ENCODE data around the gene BPIFA3.

Gene BPIFA3

DNA sequence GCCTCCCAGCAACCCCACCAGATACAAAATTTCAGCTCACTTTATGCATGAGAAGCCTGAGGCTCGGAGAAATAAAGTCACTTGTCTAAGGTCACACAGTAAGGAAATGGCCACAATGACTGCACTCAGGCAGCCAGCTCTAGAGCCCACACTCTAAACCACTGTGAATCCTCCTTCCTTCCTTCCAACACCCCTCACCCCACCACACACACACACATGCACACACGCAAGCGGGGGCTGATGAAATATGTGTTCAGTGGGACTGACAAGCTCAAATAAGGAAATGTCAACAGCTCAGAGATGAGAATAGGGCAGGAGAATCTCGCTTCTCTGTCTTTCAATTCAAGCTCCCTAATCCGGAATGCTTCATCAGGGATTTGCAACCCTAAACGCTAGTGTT lies 12.7 kb downstream of the BPIFA3 start:
- no peak for DNase-seq

DNA sequence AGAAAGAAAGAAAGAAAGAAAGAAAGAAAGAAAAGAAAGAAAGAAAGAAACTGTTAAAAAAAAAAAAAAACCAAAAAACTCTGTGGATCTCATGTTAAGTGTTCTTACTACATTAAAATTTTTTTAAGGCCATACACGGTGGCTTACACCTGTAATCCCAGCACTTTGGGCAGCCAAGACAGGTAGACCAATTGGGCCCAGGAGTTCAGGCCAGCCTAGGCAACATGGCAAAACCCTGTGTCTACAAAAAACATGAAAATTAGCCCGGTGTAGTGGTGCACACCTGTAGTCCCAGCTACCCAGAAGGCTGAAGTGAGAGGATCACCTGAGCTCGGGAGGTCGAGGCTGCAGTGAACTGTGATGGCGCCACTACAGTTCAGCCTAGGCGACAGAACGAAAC lies 14.1 kb downstream of the BPIFA3 start:
- DNase-seq: no peak

DNA sequence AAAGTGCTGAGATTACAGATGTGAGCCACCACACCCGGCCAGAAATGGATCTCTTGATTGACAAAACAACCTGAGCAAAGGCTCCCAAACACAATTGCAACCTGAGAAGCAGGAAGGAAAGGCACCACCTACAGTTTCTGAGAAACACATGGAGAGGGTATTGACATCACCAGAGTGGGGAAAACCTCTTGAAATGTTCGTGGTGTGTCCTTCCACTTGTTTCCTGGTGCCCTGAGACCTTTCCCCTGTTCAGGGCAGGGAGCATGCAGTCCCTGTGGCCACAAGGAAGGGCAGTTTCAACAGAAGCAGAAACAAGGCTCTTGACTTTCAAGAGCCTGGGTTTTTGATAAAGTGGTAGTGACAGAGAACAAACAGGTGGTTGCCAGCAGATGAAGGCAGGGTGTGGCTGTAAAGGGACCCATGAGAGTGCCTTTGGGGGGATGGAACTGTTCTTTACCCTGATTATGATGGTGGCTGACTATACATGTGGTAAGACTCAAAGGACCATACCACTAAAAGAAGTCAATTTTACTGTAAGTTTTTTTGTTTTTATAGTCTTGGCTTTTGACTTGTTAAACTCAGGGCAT lies 15.4 kb downstream of the BPIFA3 start:
- no peak for DNase-seq

DNA sequence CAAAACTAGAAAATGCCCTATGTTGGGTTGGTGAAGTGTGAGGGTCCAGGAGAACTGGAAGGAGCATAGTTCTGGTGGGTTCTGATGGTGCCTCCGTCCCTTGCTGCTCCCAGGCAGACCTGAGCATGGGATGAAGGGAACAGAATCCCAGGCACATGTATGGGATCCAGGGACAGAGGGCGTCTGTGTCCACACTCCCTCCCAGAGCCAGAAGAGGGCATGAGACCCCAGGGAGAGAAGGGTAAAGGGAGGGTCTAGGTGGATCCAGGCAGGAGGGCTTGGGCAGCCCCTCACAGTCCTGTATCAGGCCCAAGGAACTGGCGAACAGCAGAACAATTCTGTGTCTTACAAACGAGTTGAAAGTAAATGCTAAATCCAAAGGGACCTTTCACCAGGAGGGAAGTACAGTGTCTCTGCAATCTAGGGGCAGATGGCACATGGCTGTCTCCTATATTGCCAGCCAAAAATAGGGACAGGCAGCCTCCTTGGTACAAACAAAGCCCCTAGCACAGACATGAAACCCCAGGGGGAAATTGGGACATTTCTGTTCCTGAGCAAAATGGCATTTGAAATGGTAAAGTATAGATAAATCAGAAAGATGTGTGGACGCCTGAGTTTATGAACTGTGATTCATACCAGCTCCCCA lies 16.1 kb downstream of the BPIFA3 start:
- DNase-seq: no peak

DNA sequence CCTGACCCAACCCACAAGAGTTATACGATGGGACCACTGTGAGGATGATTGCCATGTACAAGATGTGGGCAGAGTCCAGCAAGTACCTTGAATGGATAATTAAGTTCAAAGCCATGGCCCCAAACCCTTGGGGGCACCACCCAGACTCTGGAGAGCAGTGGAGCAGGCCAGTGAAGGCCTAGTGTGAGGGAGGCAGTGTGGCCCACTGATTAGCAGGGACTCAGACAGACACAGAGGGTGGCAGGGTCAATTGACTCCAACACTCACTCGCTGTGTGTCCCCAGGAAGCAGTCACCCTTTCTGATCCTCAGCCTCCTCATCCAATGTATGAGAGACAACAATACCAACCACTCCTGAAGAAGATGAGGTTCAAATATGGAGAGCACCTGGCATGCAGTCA lies 16.9 kb downstream of the BPIFA3 start:
- DNase-seq: no peak

DNA sequence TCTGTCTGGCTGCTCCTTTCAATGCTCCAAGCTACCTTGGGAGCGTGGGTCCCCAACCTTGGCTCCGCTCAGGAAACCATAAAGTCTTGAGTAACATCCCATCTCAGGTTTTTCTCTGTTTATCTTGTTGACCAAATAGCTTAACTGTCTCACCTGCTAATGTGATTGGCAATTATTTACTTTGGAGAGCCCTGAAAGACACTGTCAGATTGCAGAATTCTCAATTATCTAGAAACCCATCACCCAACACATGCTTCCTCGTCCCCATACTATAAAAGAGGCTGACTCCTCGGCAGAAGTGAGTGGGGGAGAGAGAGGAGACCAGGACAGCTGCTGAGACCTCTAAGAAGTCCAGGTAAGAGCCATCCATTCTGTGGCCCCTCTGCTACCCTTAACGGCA lies 18.5 kb downstream of the BPIFA3 start, which contains the start of gene BPIFA1:
Gene BPIFA1 (plus strand): TSS at position 301 of the 400 bp plus-strand sequence. CDS start 1,716 bp downstream, outside the sequence.
- no peak for DNase-seq

DNA sequence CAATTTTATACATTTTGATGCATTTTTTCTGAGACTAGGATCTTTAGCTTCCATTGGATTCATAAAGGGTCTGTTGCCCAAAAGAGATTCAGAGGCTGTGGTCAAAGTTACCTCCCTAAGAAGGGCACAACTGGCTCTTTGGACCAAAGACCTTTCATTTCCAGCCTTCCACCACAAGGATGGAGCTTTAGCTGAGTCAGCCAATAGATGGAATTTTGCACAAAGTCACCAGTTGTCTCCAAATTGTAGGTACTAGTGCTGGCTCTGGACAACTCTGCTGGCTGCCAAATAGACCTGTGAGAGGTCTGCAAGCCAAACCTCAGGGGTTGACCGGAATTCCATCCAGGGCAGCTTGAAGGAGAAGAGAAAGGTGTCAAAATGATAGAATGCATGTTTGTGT lies 19.2 kb downstream of the BPIFA3 start:
- no peak for DNase-seq

DNA sequence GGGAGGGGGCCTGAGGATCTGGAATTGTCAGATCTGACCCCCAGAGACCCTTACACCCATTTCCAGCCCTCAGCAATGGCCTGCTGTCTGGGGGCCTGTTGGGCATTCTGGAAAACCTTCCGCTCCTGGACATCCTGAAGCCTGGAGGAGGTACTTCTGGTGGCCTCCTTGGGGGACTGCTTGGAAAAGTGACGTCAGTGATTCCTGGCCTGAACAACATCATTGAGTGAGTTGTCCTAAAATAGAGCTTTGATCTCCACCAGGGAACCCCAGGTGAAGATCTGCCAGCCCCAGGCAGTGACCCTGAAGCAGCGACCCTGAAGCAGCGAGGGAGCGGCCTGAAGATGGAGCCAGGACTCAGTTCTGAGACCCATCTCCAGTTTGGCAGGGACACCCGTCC lies 20.8 kb downstream of the BPIFA3 start:
- no peak for DNase-seq

DNA sequence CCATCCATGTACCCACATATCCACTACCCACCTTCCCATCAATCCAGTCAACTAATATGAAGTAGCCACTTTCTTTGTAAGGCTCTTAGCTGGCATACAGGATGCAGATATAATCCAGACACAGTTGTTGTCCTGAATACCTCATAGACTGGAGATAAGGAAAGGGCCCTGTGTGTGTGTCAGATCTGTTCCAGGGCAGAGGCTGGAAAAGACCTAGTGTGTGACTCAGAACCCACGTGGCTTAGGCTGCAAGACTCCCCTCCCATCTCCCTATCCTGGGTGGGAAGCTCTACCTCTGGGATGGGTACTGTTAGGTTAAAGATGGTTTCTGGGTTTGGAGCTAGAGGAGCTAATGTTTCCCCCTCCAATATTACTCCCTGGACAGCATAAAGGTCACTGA lies 22.3 kb downstream of the BPIFA3 start:
- no peak for DNase-seq

DNA sequence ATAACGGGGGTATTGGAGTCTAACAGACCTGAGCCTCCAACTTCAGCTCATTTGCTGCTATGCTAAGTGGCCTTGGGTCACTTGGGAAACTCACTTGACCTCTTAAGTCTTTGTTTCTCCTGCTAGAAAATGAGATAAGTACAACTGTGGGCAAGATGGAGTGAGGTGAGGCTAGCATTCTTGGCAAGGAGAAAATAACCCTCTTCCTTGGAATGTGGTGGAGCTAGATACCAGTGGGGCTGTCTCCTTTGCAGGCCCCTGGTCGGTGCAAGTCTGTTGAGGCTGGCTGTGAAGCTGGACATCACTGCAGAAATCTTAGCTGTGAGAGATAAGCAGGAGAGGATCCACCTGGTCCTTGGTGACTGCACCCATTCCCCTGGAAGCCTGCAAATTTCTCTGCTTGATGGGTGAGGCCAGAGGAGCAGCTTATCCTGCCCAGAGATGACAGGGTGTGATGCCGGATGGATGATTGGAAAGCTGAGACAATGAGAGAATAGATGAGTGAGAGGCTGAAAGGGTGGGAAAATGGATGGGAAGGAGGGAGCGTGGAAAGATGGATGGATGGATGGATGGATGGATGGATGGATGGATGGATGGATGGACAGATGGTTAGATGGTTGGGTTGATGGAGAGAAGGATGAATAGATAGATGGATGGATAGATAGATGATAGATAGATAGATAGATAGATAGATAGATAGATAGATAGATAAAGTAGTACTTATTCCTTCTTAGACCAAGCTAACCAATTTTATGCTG lies 23.0 kb downstream of the BPIFA3 start:
- no peak for DNase-seq

DNA sequence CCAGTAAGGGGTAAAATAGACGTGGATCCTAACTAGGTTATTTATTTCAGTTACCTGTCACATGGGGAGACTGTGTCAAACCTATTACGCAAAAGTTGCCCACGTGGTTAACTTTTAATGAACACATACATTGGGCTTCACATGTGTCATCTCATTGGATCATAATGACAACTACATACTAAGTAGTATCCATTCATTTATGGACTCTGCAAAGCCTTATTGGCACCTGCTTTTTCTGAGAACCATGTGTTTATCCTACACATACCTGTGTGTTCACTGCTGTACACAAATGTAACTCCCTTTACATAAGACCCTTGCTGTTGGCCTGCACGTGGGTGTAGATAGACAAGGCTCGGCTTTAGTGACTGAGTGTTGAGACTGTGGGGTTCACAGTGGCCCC lies 23.8 kb downstream of the BPIFA3 start:
- DNase-seq: no peak

DNA sequence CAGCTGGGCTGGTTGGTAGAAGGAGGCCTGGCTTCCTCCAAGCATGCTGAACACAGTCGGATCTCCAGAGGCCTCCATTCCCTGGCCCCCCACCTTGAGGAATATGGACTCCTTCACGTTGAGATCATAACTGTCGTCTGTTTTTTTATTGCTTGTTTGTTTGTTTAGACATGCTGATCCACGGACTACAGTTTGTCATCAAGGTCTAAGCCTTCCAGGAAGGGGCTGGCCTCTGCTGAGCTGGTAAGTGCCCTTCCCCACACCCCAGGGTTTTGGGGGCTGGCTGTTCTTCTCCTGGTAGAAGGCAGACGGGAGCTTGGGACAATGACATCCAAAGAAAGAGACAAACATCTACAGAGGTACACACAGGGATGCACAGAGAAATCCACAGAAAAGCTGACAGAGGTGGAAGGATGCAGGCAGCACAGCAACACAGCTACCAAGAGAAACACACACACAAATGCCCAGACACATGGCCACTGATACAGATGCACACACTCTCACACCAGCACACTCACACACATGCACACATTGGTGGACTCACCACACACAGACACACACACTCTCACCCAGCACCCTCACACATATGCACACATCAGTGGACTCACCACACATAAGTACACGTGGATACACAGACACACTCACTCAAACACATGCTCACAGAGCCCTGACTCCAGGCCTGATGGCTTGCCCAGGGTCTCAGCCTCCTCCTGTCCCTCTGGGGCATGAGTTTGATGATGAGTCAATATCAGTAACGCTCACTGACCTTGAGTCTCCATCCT lies 25.4 kb downstream of the BPIFA3 start:
- DNase-seq: no peak

DNA sequence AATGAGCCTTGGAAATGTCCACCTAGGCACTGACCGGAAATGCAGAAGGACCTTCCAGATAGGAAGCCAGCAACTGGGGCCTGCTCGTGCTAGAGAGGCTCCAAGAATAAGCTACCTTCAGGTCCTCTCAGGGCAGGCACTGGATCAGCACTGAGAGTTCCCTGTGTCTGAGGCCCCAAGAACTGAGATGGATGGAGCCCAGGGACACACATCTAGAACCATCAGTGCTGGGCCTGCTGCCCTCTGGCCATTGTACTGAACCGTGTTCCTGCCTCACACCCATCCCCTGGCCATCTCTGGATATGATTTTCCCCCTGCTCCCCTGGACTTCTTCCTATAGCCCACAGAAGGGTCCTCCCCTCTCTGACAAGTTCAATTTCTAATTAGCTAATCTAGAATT lies 28.9 kb downstream of the BPIFA3 start:
- no peak for DNase-seq

DNA sequence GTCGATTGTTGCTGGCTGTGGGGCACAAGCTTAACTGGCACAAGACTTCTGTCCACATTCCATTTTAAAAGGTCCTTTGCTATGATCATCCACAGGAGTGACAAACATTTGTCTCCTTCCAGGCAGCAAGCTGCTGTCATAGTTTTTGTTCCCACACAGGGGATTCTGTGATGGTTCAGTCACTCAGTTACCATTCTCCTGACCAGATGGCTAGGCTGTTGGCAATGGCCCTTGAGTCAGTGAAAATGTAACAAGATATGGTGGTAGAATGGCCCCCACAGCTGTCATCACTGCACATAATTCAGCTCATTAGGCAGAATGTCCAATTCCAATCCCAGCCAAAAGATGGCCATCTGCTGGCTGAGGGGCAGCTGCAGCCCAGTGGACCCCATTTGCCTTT lies 32.3 kb downstream of the BPIFA3 start:
- no peak for DNase-seq

DNA sequence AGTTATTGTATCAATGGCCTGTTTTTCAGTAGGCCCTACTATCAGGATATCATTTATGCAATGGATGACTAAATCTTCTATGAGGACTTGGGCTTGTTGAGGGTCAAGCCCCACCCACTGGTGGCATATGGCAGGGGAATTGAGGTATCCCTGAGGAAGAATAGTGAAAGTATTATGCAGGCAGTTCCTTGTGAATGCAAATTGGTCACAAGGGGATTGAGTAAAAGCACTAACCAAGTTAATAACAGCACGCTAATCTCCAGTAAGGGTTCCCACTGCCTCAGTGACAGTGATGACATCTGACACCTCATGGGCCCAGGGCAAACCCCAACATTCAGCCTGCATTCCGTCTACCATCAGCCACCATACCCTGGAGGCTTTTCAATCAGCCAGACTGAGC lies 33.5 kb downstream of the BPIFA3 start:
- DNase-seq: no peak

DNA sequence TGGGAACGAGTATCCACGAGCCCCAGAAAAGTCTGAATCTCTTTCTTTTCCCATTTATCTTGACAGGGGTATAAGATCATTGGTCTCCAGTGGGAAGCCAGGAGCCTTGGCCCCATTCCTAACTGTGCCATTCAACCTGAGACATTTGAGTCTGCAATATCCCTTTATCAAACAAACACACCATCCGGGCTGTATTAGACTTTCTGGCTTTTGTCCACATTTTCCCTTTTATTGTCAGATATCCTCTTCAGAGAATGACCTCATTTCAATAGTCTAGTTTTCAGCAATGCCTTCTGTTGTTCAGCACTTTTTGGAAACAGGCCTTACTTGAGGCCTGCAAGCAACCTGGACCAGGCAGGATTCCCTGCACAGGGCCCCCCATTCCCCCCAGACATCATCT lies 34.3 kb downstream of the BPIFA3 start:
- DNase-seq: no peak

DNA sequence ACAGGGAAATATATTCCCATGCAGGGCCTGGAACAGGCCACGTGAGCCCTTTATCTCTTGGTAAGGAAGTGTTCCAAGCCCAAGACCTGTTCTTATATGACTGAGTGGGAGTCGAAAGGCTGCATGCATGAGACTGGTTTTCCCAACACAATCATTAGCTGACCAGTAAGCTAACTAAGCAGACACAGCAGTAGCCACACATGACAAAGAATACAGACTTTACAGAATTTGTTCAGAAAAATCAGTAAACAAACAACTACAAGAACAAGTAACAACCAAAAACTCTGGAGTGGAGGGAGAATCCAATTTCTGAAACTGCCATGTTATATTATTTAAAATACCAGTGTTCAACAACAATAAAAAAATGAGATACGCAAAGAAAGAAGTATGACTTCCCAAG lies 35.3 kb downstream of the BPIFA3 start:
- no peak for DNase-seq

DNA sequence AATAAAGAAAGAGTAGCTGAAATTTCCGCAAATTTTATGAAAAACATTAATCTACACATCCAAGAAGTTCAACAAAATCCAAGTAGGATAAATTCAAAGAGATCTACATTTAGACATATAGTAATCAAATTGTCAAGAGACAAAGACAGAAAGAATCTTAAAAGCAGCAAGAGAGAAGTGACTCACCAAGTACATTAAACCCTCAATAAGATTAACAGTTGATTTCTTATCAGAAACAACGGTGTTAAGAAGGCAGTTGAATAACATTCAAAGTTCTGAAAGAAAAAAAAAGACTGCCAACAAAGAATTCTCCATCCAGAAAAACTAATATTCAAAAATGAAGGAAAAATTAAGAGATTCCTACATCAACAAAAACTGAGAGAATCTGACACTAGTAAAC lies 37.9 kb downstream of the BPIFA3 start:
- no peak for DNase-seq

DNA sequence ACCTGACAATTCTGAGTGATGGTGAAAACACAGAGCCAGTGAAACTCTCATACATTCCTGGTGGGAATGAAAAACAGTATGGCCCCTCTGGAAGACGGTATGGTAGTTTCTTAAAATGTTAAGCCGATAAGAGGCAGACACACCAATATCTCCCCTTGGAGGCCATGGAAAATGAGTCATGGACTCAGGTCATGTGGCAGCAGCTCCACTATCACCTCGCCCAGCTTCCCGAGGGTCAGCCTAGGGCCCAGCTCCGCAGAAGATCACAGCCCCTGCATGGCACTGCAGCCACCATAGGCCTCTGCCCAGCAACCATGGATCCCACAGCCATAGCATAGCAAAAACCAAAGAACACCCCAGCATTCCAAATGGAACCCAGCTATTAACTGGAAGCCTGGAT lies 40.1 kb downstream of the BPIFA3 start:
- DNase-seq: no peak

DNA sequence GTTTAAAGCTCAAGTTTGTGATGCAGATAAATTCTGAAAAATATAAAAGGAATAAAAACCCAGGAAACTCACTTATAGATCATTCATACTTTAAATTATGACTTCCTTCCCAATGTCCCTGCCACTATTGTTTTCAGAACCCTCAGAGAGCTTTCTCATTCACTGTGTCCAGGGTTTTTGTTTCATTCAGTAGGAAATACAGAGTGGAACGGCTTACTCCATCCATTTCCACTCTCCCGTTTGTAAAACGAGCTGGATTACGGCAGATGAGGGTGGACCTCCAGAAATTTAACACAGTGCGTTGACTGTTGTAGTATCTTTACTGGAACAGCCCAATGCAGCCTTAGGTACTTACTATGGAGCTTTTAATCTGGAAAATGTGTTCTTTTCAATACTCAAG lies 42.2 kb downstream of the BPIFA3 start:
- no peak for DNase-seq

DNA sequence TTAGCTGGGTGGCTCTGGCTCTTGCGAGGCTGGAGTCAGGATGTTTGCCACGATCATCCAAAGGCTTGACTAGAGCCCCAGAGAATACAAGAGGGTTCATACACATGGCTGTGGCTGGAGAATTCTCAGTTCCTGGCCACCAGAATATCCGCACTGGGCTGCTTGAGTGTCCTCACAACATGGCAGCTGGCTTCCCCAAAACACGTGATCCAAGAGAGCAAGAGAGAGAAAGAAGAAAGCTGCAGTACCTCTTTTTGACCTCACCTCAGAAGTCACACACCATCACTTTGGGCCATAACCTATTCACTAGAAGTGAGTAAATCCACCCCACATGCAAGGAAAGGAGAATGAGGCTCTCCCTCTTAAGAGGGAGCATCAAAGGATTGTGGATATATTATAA lies 44.3 kb downstream of the BPIFA3 start:
- no peak for DNase-seq

DNA sequence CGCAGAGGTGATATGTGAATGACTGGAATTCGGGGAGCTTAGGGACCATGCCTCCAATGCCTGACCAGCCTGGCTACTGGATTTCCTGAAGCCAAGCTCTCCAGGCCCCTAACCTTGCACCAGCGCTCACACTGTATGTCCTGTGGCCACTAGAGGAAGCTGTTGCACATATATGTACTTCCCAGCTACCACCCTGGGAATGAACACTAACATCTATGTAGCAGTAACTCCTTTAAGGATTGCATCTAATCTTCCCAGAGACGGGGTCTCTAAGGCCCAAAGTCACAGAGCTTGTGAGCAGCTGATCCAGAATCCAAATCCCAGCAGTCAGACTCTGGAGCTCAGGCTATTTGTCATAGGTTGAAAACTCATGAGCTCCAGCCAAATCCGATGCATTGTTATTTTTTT lies 45.5 kb downstream of the BPIFA3 start:
- DNase-seq: no peak

DNA sequence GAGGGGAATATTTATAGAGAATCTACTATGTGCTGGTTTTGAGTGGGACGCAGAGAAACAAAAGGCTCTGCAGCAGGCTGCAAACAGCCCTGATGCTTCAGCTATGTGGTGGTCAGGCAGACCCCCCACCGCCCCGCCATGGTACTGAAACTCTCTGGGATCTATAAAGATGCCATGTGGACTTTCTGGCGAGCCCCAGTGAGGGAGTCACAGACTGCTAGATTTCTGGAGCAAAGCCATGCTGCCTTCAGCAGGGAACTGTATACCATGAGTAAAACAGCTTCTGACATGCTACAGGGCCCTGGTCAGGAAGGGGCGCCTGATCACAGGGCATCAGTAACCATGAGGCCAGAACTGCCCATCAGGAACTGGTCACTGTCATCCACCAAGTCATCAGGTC lies 46.6 kb downstream of the BPIFA3 start:
- DNase-seq: no peak

DNA sequence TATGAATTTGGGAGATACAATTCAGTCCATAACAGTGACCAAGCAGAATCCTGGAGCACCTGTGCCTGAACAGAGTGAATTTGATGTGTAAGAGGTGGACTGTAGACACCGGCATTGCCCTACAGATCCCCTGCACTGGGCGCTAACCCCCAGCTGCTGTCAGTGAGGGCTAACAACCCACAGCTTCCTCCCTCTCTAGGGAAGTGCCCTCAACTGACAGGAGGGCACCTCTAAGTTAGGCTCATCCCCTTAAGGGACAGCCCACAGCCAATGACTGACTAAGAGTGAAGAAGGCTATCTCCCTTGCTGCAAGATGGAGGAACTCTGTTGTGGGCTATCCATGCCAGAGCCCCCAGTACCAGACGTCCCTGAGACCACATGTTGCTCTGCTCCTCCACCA lies 50.5 kb downstream of the BPIFA3 start:
- DNase-seq: no peak

Measured in central memory CD4-positive, alpha-beta T cell (primary cell).